Measurements from ENCODE around the gene SYT6.

Gene SYT6

DNA sequence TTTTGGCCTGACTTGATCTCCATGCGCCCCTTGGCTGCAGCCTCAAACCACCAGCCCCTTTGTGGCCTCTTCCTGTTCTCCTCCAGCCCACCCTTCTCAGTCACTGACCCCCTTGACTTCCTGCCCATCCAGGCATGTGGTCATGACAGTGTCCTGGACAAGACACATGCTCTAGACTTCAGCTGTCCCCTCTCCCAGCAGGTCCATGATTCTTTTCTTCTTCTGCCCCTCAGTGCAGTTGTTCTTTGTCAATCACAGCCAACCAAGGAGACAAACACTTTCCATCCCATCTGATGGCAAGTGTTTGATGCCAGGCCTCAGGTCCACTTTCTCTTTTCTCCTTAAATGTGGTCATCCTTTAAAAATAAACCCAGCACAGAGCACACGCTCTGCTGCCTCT lies 49.7 kb downstream of the SYT6 start:
- H3K36me3 ChIP-seq (ENCODE audit: low read length): no peaks in the 10 kb centered on the region
- H3K79me2 ChIP-seq (ENCODE audit: insufficient read depth, low read length): no peaks in the 10 kb centered on the region
- H3K9me3 ChIP-seq (ENCODE audit: insufficient read depth, low read length): no peaks in the 10 kb centered on the region
- no peak overlapping the region for H3K9ac ChIP-seq (ENCODE audit: low read length)
- H3K27me3 ChIP-seq (ENCODE audit: low read length): no peaks in the 10 kb centered on the region
- H3K4me2 ChIP-seq (ENCODE audit: low read depth, low read length, poor library complexity, severe bottlenecking): no peak overlapping the region
- TF ChIP-seq EZH2phosphoT487 (conservative IDR thresholded peaks at IDR 0.05; ENCODE audit: low read length): no peak
- TF ChIP-seq, protein P1, sequence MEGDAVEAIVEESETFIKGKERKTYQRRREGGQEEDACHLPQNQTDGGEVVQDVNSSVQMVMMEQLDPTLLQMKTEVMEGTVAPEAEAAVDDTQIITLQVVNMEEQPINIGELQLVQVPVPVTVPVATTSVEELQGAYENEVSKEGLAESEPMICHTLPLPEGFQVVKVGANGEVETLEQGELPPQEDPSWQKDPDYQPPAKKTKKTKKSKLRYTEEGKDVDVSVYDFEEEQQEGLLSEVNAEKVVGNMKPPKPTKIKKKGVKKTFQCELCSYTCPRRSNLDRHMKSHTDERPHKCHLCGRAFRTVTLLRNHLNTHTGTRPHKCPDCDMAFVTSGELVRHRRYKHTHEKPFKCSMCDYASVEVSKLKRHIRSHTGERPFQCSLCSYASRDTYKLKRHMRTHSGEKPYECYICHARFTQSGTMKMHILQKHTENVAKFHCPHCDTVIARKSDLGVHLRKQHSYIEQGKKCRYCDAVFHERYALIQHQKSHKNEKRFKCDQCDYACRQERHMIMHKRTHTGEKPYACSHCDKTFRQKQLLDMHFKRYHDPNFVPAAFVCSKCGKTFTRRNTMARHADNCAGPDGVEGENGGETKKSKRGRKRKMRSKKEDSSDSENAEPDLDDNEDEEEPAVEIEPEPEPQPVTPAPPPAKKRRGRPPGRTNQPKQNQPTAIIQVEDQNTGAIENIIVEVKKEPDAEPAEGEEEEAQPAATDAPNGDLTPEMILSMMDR (IDR thresholded peaks at IDR 0.05; ENCODE audit: insufficient read depth, low read length, poor library complexity, severe bottlenecking): no peak
- no peaks in the 10 kb centered on the region for H3F3A ChIP-seq (ENCODE audit: insufficient read depth)
- no peak overlapping the region for H3K27ac ChIP-seq (ENCODE audit: low read depth, low read length)
- no peak overlapping the region for H2AFZ ChIP-seq (ENCODE audit: low read depth, low read length, severe bottlenecking)
- H4K20me1 ChIP-seq (ENCODE audit: low read depth, low read length): no peaks in the 10 kb centered on the region
- no peaks in the 10 kb centered on the region for H3K9me2 ChIP-seq (replicated peaks; ENCODE audit: insufficient read depth, low read length)
- H3K4me3 ChIP-seq (ENCODE audit: insufficient read depth, low read length, poor library complexity, severe bottlenecking): no peak overlapping the region

DNA sequence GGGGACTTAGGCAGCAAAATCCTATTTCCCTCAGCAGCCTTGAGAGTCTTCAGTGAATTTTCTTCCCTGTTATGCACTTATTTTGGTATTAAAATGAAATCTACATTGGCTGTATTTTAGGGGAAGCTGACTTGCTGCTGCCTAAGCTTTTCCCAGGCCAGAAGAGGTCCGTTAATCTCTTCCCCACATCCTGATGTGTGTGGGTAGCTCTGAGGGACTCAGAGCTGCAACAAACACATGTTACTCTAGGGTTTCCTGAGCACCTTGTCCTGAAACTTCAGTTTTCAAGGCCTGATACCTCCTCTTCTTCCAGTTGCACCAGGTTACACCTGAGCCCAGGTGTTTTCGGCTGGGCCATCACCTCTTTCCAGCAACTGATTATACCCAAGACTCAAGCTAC lies 51.5 kb downstream of the SYT6 start:
- no peaks in the 10 kb centered on the region for H3K27me3 ChIP-seq (ENCODE audit: low read length)
- no peak overlapping the region for H3K4me2 ChIP-seq (ENCODE audit: low read depth, low read length, poor library complexity, severe bottlenecking)
- H4K20me1 ChIP-seq (ENCODE audit: low read depth, low read length): no peaks in the 10 kb centered on the region
- no peaks in the 10 kb centered on the region for H3K9me3 ChIP-seq (ENCODE audit: insufficient read depth, low read length)
- no peak overlapping the region for H3K9ac ChIP-seq (ENCODE audit: low read length)
- H3K9me2 ChIP-seq (replicated peaks; ENCODE audit: insufficient read depth, low read length): no peaks in the 10 kb centered on the region
- H3K27ac ChIP-seq (ENCODE audit: low read depth, low read length): no peak overlapping the region
- H3K36me3 ChIP-seq (ENCODE audit: low read length): no peaks in the 10 kb centered on the region
- H3K79me2 ChIP-seq (ENCODE audit: insufficient read depth, low read length): no peaks in the 10 kb centered on the region
- TF ChIP-seq EZH2phosphoT487 (conservative IDR thresholded peaks at IDR 0.05; ENCODE audit: low read length): no peak
- TF ChIP-seq, protein P1 (IDR thresholded peaks at IDR 0.05; ENCODE audit: insufficient read depth, low read length, poor library complexity, severe bottlenecking): no peak
- H3K4me3 ChIP-seq (ENCODE audit: insufficient read depth, low read length, poor library complexity, severe bottlenecking): no peak overlapping the region
- H3F3A ChIP-seq (ENCODE audit: insufficient read depth): no peaks in the 10 kb centered on the region
- H2AFZ ChIP-seq (ENCODE audit: low read depth, low read length, severe bottlenecking): no peak overlapping the region

DNA sequence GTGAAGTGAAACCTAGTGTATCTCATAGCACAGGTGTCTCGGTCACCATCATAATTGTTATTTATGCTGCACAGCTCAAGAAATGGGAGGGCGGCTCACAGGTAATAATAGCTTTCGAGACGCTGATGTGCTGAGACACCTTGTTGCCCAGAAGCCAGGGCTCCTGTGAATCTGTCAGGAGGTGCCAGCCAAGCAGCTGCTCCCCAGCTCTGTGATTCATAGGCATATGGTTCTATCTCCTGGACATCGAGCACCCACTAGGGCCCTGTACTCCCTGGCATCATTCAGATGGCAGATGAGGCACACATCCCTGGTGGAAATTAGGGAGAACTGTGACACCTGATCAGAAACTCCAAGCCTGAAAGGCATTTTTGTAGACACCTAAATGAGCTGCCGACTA lies 53.5 kb downstream of the SYT6 start:
- no peaks in the 10 kb centered on the region for H3K9me2 ChIP-seq (replicated peaks; ENCODE audit: insufficient read depth, low read length)
- H3K79me2 ChIP-seq (ENCODE audit: insufficient read depth, low read length): no peaks in the 10 kb centered on the region
- H3K4me3 ChIP-seq (ENCODE audit: insufficient read depth, low read length, poor library complexity, severe bottlenecking): no peak overlapping the region
- H3K27ac ChIP-seq (ENCODE audit: low read depth, low read length): no peak overlapping the region
- no peaks in the 10 kb centered on the region for H3F3A ChIP-seq (ENCODE audit: insufficient read depth)
- no peaks in the 10 kb centered on the region for H3K27me3 ChIP-seq (ENCODE audit: low read length)
- H4K20me1 ChIP-seq (ENCODE audit: low read depth, low read length): no peaks in the 10 kb centered on the region
- no peak overlapping the region for H2AFZ ChIP-seq (ENCODE audit: low read depth, low read length, severe bottlenecking)
- H3K9me3 ChIP-seq (ENCODE audit: insufficient read depth, low read length): no peaks in the 10 kb centered on the region
- no peak for TF ChIP-seq EZH2phosphoT487 (conservative IDR thresholded peaks at IDR 0.05; ENCODE audit: low read length)
- TF ChIP-seq, protein P1 (IDR thresholded peaks at IDR 0.05; ENCODE audit: insufficient read depth, low read length, poor library complexity, severe bottlenecking): no peak
- H3K9ac ChIP-seq (ENCODE audit: low read length): no peak overlapping the region
- no peaks in the 10 kb centered on the region for H3K36me3 ChIP-seq (ENCODE audit: low read length)
- H3K4me2 ChIP-seq (ENCODE audit: low read depth, low read length, poor library complexity, severe bottlenecking): no peak overlapping the region

Data from SU-DHL-6 (cell line).